Measurements from ENCODE around the gene FCGR2B.

GRCh38 chr1:161721738-161722343, 58.9 kb downstream of the FCGR2B start:
- TF ChIP-seq ZFP3 (CRISPR knock-in tag; IDR thresholded peaks at IDR 0.05) (no peak), TCF4 (CRISPR knock-in tag; IDR thresholded peaks at IDR 0.05; ENCODE audit: borderline replicate concordance) (no peak), ARNTL (CRISPR knock-in tag; IDR thresholded peaks at IDR 0.05; ENCODE audit: borderline replicate concordance, low read depth) (no peak), CREB5 (CRISPR knock-in tag; IDR thresholded peaks at IDR 0.05; ENCODE audit: low read depth) (no peak), TOX (CRISPR knock-in tag; IDR thresholded peaks at IDR 0.05; ENCODE audit: borderline replicate concordance) (no peak)

Data from SK-N-SH treated with all-trans-retinoic acid at 6 μM for 48 hours (cell line).